Measurements from ENCODE around the gene RNF222. TPM values are rescaled to one million over a fixed set of nuclear protein-coding genes. Genes with fewer than 3 reads are reported as not detected.
"Not testable (repeated sequence)": the region's sequence is repeated elsewhere in the genome, so short reads cannot be mapped to it uniquely, and the experiment has no call there.

RNF222 gene
- total RNA-seq, 1 experiment from 2014 or later: not detected

- intact Hi-C loops (cut with micrococcal nuclease): loop anchor here (5.0 kb wide), 3 partner anchors 158 to 318 kb away; partner anchors contain the start of gene HES7
- Mint-ChIP-seq H3K27ac (ENCODE audit: low read depth, unreplicated experiment) (no peak overlapping the region), H3K4me3 (ENCODE audit: unreplicated experiment) (peak overlapping the region; percentile 97)
Measured at GRCh38 chr17:8380049-8380448, 17.6 kb downstream of the RNF222 start.

GRCh38 chr17:8378117-8378516 is 19.5 kb downstream of the RNF222 start:
- BruUV-seq (replicated peaks); H3K27me3 Mint-ChIP-seq (ENCODE audit: insufficient read depth, unreplicated experiment); H3K9me3 Mint-ChIP-seq (ENCODE audit: unreplicated experiment); intact Hi-C loops (cut with micrococcal nuclease); DNase-seq (ENCODE audit: unreplicated experiment); H3K27ac Mint-ChIP-seq (ENCODE audit: low read depth, unreplicated experiment): not testable (repeated sequence)
- H3K4me1 Mint-ChIP-seq (ENCODE audit: insufficient read depth, unreplicated experiment): peaks cover 26% of the 10 kb centered on the region
- ChIA-PET POLR2A (interaction anchor here (0.6 to 2.9 kb wide), 4 partner anchors 22 to 251 kb away, joined by 3 to 17 read pairs (median 4); partner anchors contain the start of genes CTC1 and PFAS), CTCF (interaction anchor here (0.7 kb wide), 1 partner anchor 1179 kb away, joined by 4 read pairs; no protein-coding TSS in a partner anchor)
- H3K4me3 Mint-ChIP-seq (ENCODE audit: unreplicated experiment): peak overlapping the region; percentile 97
- H3K36me3 Mint-ChIP-seq (ENCODE audit: insufficient read depth, unreplicated experiment): peaks cover 76% of the 10 kb centered on the region

More at GRCh38 chr17:8380049-8380448, 17.6 kb downstream of the RNF222 start:
- BruUV-seq (replicated peaks): no TSS peak
- no peaks in the 10 kb centered on the region for H3K9me3 Mint-ChIP-seq (ENCODE audit: unreplicated experiment)
- DNase-seq (ENCODE audit: unreplicated experiment): no peak
- CTCF ChIA-PET: interaction anchor here (0.6 kb wide), 1 partner anchor 374 kb away, joined by 3 read pairs; no protein-coding TSS in a partner anchor
- no peaks in the 10 kb centered on the region for H3K27me3 Mint-ChIP-seq (ENCODE audit: insufficient read depth, unreplicated experiment)
- POLR2A ChIA-PET: no interaction called here
- peaks cover 29% of the 10 kb centered on the region for H3K4me1 Mint-ChIP-seq (ENCODE audit: insufficient read depth, unreplicated experiment)
- H3K36me3 Mint-ChIP-seq (ENCODE audit: insufficient read depth, unreplicated experiment): peaks cover 78% of the 10 kb centered on the region
- no peak for TF ChIP-seq CTCF (IDR thresholded peaks at IDR 0.05; ENCODE audit: unreplicated experiment)

GRCh38 chr17:8377422-8377821 is 20.2 kb downstream of the RNF222 start:
- BruUV-seq (replicated peaks): no TSS peak
- intact Hi-C loops (cut with micrococcal nuclease): no loop called here
- Mint-ChIP-seq H3K4me1 (ENCODE audit: insufficient read depth, unreplicated experiment) (peaks cover 26% of the 10 kb centered on the region), H3K36me3 (ENCODE audit: insufficient read depth, unreplicated experiment) (peaks cover 69% of the 10 kb centered on the region), H3K4me3 (ENCODE audit: unreplicated experiment) (peak overlapping the region; percentile 76), H3K27me3 (ENCODE audit: insufficient read depth, unreplicated experiment) (no peaks in the 10 kb centered on the region), H3K9me3 (ENCODE audit: unreplicated experiment) (no peaks in the 10 kb centered on the region), H3K27ac (ENCODE audit: low read depth, unreplicated experiment) (no peak overlapping the region)
- ChIA-PET POLR2A (interaction anchor here (0.6 to 2.9 kb wide), 14 partner anchors 9 to 893 kb away, joined by 3 to 17 read pairs (median 4); partner anchors contain the start of genes CTC1, MYH10, NDEL1 and PFAS), CTCF (interaction anchor here (0.6 to 1.5 kb wide), 8 partner anchors 9 to 1180 kb away, joined by 3 to 5 read pairs (median 4); no protein-coding TSS in a partner anchor)
- no peak for DNase-seq (ENCODE audit: unreplicated experiment)
- TF ChIP-seq CTCF (IDR thresholded peaks at IDR 0.05; ENCODE audit: unreplicated experiment): no peak

- peak within 1 kb of the TSS; percentile 64 for H3K27ac Mint-ChIP-seq (ENCODE audit: low read depth, unreplicated experiment)
- TF ChIP-seq CTCF (IDR thresholded peaks at IDR 0.05; ENCODE audit: unreplicated experiment): peak; percentile 40
- H3K9me3 Mint-ChIP-seq (ENCODE audit: unreplicated experiment): no peaks in the 10 kb centered on the region
- ChIA-PET CTCF (interaction anchor here (0.6 to 1.8 kb wide), 12 partner anchors 10 to 925 kb away, joined by 3 to 6 read pairs (median 4); no protein-coding TSS in a partner anchor), POLR2A (interaction anchor here (0.6 to 2.9 kb wide), 21 partner anchors 10 to 892 kb away, joined by 3 to 17 read pairs (median 4); partner anchors contain the start of genes BORCS6, CTC1, MYH10 and NDEL1)
- no TSS peak for BruUV-seq (replicated peaks)
- H3K27me3 Mint-ChIP-seq (ENCODE audit: insufficient read depth, unreplicated experiment): no peaks in the 10 kb centered on the region
- intact Hi-C loops (cut with micrococcal nuclease): no loop called here
- H3K4me3 Mint-ChIP-seq (ENCODE audit: unreplicated experiment): peak within 1 kb of the TSS; percentile 76
- DNase-seq (ENCODE audit: unreplicated experiment): peak; percentile 86
- H3K36me3 Mint-ChIP-seq (ENCODE audit: insufficient read depth, unreplicated experiment): peaks cover 59% of the 10 kb centered on the region
- H3K4me1 Mint-ChIP-seq (ENCODE audit: insufficient read depth, unreplicated experiment): peaks cover 26% of the 10 kb centered on the region
Measured at GRCh38 chr17:8376271-8377067, 21.2 kb downstream of the RNF222 start, which contains the start of gene KRABD2. TSS of gene KRABD2 (minus strand) at chr17:8376704.

Measured in MCF 10A (cell line).